ENCODE measurements around the gene DRD1. TPM values are rescaled to one million over a fixed set of nuclear protein-coding genes. Genes with fewer than 3 reads are reported as not detected.
"Not testable (repeated sequence)": the region's sequence is repeated elsewhere in the genome, so short reads cannot be mapped to it uniquely, and the experiment has no call there.

DRD1 gene
- total RNA-seq, 2 donors from 2014 or later, result 0.10 TPM; not detected in 1

DNA sequence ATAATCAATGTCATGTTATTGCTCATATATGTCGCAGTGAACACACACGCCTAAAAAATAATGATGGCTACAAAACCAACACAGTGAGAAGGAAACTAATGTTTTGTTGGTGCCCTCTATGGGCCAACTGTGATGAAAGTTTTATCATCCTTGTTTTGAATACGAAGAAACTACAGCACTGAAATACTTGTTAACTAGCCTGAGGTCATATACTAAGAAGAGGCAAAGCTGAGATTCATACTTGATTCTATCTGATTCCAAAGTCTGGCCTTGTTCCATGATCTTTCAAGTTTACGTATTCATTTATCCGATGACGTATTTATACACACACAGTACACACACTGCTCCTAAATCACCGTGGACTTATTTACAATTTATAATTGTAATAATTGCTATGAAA lies 16.1 kb upstream of the DRD1 start:
- peak; percentile 12 for TF ChIP-seq CTCF (IDR thresholded peaks at IDR 0.05)
- Histone ChIP-seq H3K27ac (no peak overlapping the region), H3K9me3 (no peaks in the 10 kb centered on the region), H3K36me3 (no peaks in the 10 kb centered on the region), H3K4me3 (no peak overlapping the region), H3K27me3 (no peaks in the 10 kb centered on the region), H3K9ac (ENCODE audit: low read depth in 2 of 2, low read length in 2 of 2) (no peak overlapping the region), H3K4me1 (no peaks in the 10 kb centered on the region)
- intact Hi-C loops (cut with DNase I), result loop anchor here (5.0 kb wide), 1 partner anchor 508 kb away; no protein-coding TSS in a partner anchor
- DNase-seq, result no peak

- Histone ChIP-seq H3K4me3 (no peak overlapping the region), H3K27ac (no peak overlapping the region), H3K9me3 (no peaks in the 10 kb centered on the region), H3K27me3 (no peaks in the 10 kb centered on the region), H3K4me1 (no peaks in the 10 kb centered on the region), H3K36me3 (no peaks in the 10 kb centered on the region), H3K9ac (ENCODE audit: low read depth in 2 of 2, low read length in 2 of 2) (no peak overlapping the region)
- intact Hi-C loops (cut with DNase I), result no loop called here
- DNase-seq, result no peak
- no peak for TF ChIP-seq CTCF (IDR thresholded peaks at IDR 0.05)
These were observed 13.5 kb upstream of the DRD1 start for GRCh38 chr5:175457466-175457865.

GRCh38 chr5:175456105-175456742 lies 12.2 kb upstream of the DRD1 start:
- no peak for TF ChIP-seq CTCF (IDR thresholded peaks at IDR 0.05)
- Histone ChIP-seq H3K36me3 (no peaks in the 10 kb centered on the region), H3K9me3 (no peaks in the 10 kb centered on the region), H3K27ac (no peak overlapping the region), H3K4me3 (no peak overlapping the region), H3K27me3 (no peaks in the 10 kb centered on the region), H3K4me1 (no peaks in the 10 kb centered on the region), H3K9ac (ENCODE audit: low read depth in 2 of 2, low read length in 2 of 2) (no peak overlapping the region)
- DNase-seq, result no peak
- intact Hi-C loops (cut with DNase I), result no loop called here

DNA sequence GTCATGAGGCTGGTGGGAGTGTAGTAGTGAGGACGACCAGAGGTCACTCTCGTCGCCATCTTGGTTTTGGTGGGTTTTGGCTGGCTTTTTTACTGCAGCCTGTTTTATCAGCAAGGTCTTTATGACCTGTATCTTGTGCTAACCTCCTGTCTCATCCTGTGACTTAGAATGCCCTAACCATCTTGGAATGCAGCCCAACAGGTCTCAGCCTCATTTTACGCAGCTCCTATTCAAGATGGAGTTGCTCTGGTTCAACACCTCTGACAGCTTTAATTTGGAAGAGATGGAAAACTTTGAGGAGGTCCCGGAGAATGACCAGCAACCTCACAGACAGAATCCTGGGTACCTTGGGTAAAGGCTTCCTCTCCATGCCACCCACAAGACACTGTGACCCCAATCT lies 10.4 kb upstream of the DRD1 start:
- intact Hi-C loops (cut with DNase I); DNase-seq; H3K9me3 ChIP-seq; H3K36me3 ChIP-seq; H3K4me1 ChIP-seq; H3K27me3 ChIP-seq; H3K9ac ChIP-seq (ENCODE audit: low read depth in 2 of 2, low read length in 2 of 2); H3K4me3 ChIP-seq; H3K27ac ChIP-seq: not testable (repeated sequence)

- no peak overlapping the region for H3K4me3 ChIP-seq
- no peaks in the 10 kb centered on the region for H3K36me3 ChIP-seq
- no peak overlapping the region for H3K27ac ChIP-seq
- no peak for DNase-seq
- no peaks in the 10 kb centered on the region for H3K9me3 ChIP-seq
- intact Hi-C loops (cut with DNase I), result no loop called here
- H3K4me1 ChIP-seq, result no peaks in the 10 kb centered on the region
- H3K27me3 ChIP-seq, result no peaks in the 10 kb centered on the region
- TF ChIP-seq CTCF (IDR thresholded peaks at IDR 0.05), result no peak
- H3K9ac ChIP-seq (ENCODE audit: low read depth in 2 of 2, low read length in 2 of 2), result no peak overlapping the region
These were observed 8.2 kb upstream of the DRD1 start for GRCh38 chr5:175452166-175452565.

DNA sequence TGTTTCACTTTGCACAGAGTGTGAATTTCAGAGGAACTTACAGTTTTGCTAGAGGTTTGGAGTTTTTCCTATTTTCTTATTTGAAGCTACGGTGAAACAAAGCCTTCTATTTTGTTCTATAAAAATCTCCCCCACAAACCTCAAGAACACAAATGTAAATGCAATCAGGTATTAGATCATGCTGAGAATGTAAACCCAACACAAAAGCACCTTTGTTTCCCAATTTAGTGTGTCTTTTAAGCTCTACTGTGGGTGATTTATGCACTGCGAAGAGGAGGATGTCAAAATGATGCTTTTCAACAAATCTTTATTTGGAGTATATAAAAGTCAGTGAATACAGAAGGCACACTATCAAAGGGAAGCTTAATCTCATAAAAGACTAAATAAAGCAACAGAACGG lies 4.3 kb upstream of the DRD1 start:
- Histone ChIP-seq H3K9ac (ENCODE audit: low read depth in 2 of 2, low read length in 2 of 2) (no peak overlapping the region), H3K36me3 (no peaks in the 10 kb centered on the region), H3K27me3 (peaks cover 23% of the 10 kb centered on the region), H3K27ac (no peak overlapping the region), H3K4me1 (no peaks in the 10 kb centered on the region), H3K9me3 (no peaks in the 10 kb centered on the region), H3K4me3 (no peak overlapping the region)
- no peak for DNase-seq
- intact Hi-C loops (cut with DNase I), result no loop called here
- no peak for TF ChIP-seq CTCF (IDR thresholded peaks at IDR 0.05)
